Fibroblast of skin of left biceps (primary cell): Measurements from ENCODE around the gene PEX14.
A peak's percentile ranks its signal among the peaks of the same experiment; 100 is the strongest.

Experiments
- DNase-seq, 2 experiments: peaks; one replicate each; pipeline ENCODE4 v3.0.0-alpha.2; 2013; ENCODE audit warnings: low read depth in 2 of 2

PEX14 gene

GRCh38 chr1:10592373-10592772 is 117.6 kb downstream of the PEX14 start:
- no peak for DNase-seq

- DNase-seq, result no peak
These were observed 119.0 kb downstream of the PEX14 start for GRCh38 chr1:10593750-10594149.

DNA sequence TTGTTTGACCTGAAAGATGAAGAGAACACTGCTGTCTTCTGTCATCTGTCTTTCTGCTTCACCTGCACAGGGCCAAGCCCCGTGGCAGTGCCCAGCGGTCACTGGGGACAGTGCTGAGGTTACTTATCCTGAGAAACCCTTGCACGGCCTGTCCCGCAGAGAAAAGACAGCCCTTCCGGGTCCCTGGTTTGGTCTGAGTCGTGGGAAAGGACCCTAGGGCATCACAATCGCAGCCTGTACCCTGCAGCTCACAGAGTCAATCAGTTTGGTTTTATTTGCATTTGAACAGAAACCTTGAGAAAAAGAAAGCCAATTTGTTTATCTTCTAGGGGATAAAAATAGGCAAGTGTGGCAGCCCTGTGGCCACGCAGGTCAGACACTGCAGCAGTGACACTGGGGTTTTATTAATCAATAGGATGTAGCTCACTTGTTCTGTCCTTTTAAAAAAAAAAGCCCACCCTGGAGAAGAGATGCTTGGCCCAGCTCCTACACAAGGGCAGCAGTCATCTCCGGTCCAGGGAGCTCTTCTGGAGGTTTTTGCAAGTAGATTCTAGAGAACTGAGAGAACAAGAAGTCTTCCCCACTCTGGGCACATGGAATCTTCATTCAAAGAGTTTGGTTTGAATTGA is 120.0 kb downstream of the PEX14 start:
- no peak for DNase-seq

DNA sequence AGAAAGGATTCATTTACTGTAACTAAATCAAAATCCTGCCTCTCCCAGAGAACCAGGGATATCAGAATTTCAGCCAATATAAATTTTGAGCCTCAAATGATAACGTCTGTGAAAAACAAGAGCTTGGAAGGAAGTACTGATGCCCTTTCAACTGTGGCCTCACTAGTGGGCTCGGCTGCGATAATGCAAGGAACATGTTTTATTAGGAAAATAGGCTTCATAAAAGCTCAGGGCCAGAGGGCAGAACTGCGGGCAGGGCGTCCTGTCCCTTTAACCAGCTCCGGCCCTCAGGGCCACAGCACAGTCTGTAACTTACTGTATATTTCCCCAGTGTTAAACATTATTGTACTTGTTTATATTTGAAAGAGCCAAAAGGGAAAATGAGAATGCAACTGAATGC is 122.0 kb downstream of the PEX14 start:
- no peak for DNase-seq

- no peak for DNase-seq
These were observed 123.0 kb downstream of the PEX14 start for GRCh38 chr1:10597492-10598388.

- no peak for DNase-seq
These were observed 123.6 kb downstream of the PEX14 start for GRCh38 chr1:10598389-10598702.

DNA sequence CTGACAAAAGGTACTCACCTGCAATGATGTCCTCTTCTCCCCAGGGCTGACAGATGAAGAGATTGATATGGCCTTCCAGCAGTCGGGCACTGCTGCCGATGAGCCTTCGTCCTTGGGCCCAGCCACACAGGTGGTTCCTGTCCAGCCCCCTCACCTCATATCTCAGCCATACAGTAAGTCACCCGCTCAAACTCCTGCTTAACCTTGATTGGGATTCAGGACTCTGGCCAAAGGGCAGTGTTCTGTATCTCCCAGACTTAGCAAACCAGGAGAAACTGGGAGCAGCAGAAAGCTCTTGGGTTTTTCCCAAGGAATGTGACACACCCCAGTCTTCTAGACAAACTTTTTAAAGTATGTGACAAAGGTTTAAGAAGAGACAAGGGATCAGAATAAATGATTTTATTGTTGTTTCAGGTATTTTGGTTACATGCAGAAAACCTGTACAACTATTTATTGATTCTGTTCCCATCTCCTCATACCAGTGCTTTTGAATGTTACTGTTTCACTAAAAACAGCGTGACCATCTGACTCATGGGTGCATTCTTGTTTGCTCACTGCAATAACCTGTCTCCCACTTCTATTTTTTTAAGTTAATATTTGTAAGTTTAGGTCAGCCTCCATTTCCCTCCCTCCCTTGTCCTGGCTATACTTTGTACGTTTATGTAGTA is 124.6 kb downstream of the PEX14 start:
- peak in 1 of 2 experiments; percentile 9 for DNase-seq

- no peak for DNase-seq
These were observed 126.8 kb downstream of the PEX14 start for GRCh38 chr1:10601342-10602070.

- DNase-seq, result no peak
These were observed 128.2 kb downstream of the PEX14 start for GRCh38 chr1:10602936-10603335.

GRCh38 chr1:10604966-10605365 is 130.2 kb downstream of the PEX14 start:
- DNase-seq, result no peak

GRCh38 chr1:10606064-10606463 is 131.3 kb downstream of the PEX14 start:
- DNase-seq, result no peak

- no peak for DNase-seq
These were observed 132.5 kb downstream of the PEX14 start for GRCh38 chr1:10607228-10607627.

DNA sequence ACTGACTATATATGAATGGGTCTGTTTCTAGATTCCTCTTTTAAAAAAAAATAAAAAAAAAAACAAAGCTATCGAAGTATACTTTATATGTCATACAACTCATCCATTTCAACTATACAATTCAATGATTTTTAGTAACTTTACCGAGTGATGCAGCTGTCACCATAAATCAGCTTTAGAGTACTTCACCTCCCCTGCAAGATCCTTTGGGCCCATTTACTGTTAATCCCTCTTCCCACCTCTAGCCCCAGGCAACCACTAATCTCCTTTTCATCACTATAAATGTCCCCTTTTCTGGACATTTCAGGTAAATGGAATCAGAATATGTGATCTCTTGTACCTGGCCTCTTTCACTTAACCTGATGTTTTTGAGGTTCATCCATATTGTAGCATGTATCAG is 133.9 kb downstream of the PEX14 start:
- no peak for DNase-seq

- no peak for DNase-seq
These were observed 136.3 kb downstream of the PEX14 start for GRCh38 chr1:10610901-10611600.

DNA sequence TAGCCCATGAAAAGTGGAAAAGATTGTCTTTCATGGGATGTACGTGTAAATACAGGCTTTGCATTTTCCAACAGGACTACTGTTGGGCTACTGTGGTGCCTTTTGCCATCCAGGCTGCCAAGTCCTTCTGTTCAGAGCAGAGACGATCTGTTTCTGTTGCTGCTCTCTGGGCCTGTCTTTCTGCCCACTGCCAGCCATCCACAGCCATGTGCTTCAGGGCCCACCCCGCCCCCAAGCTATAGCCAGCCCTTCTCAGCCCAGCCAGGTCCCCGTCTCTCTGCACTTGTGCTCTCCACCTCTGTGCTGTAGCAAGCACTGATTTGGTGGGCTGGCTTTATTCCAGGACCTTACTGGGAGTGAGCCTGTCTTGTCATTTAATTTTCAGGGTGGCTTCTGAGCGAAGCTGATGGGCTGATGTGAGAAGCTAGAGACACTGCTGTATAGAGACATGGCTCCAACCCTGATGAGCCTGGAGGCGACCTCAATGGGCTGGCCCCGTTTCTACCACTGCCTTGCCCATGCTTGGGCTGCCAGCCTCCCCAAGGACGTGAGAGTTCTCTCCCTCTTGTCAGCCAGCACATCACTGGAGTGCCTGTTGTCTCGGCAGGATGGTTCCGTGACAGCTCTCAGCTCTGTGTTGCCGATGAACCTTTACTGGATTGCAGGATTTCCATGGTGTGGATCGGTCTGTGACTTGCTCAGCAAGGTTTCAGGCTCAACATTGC is 137.8 kb downstream of the PEX14 start:
- no peak for DNase-seq

- no peak for DNase-seq
These were observed 138.6 kb downstream of the PEX14 start for GRCh38 chr1:10613340-10613739.

GRCh38 chr1:10613861-10614260 is 139.1 kb downstream of the PEX14 start:
- no peak for DNase-seq

DNA sequence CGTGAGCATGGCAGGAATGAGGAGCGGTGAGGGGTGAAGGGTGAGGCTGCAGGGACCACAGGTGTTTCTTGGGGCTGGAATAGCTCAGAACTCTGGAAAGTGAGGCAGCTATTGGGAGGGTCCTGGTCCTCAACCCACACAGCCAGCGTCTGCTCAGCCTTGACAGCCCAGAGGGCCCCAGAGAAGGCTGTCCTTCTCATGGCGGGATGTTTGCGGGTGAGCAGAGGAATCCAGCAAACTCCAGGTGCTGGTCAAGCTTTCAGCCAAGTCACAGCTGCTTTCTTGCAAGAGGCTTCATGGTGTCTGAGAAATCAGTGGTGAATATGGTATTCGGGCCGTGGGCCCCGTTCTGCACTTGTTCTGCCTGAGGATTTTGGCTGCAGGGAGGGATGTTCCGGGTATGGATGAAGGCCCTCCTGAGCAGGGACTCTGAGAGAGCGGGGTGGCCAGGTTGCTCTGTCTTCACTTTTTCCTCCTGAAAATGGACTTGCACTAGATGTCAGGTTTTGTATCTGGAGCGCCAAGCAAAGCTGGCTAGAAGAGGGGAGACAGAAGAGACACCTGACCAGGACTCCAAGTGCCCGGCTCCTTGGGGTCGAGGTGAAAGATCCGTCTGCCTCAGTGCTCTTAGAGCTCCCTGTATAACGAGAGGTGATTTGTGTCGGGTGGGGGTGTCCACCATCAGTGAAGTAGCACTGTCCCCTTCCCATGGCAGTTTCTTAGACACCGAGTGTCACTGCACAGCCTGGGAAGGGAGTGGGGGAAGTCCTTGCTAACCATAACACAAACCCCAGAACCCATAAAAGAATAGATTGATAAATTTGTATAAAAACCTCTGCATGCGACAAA is 139.9 kb downstream of the PEX14 start:
- DNase-seq, result no peak

DNA sequence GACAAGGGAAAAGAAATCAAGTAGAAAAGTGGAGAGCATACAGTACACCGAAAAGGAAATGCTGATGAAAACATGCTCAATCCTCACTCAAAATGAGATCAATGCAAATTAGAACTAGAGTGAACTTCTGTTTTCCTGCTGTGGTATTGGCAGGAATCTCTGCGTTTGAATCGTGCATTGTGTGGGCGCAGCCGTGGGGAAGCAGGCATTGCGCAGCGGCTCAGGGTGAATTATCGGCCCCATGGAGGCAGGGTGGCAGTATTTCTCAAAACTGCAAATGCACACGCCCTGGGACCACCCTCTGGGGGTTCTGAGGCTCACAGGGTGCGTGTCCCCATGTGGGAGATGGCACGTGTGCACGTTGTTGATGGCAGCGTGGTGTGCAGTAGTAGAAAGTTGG is 140.6 kb downstream of the PEX14 start:
- no peak for DNase-seq
